H7 (cell line): Measurements from ENCODE around the gene UROS. TPM values are rescaled to one million over a fixed set of nuclear protein-coding genes. Genes with fewer than 3 reads are reported as not detected.
A peak's percentile ranks its signal among the peaks of the same experiment; 100 is the strongest.

ENCODE experiments used
- DNase-seq: peaks from one replicate; pipeline ENCODE4 v3.0.0; 2012
- H3K27me3 ChIP-seq: 2 replicates; pipeline ENCODE4 v1.6.0; 2011; ENCODE audit warnings: mild to moderate bottlenecking, low read length; ENCODE audit not compliant: control insufficient read depth, insufficient read depth
- H3K36me3 ChIP-seq: replicated peaks from 2 replicates; pipeline ENCODE4 v1.5.1; 2011; ENCODE audit warnings: low read length; ENCODE audit not compliant: control insufficient read depth, insufficient read depth
- H3K4me3 ChIP-seq: 2 replicates; pipeline ENCODE4 v1.5.1; 2011; ENCODE audit warnings: low read depth, mild to moderate bottlenecking, control low read depth, low read length, moderate library complexity; ENCODE audit not compliant: insufficient read depth
- total RNA-seq: library from RNA; depleted of rRNA; stranded (reverse); fragments of >200 nt; shearing (Covaris generic); gene quantifications from 2 replicates; pipeline ENCODE4 v1.2.3, GENCODE V29; 2014

The UROS gene
- total RNA-seq, 1 experiment from 2014 or later, result 45.3 TPM

- H3K4me3 ChIP-seq, result no peak overlapping the region
- DNase-seq, result peak; percentile 69
- H3K36me3 ChIP-seq, result peaks cover 7% of the 10 kb centered on the region
- H3K27me3 ChIP-seq, result no peaks in the 10 kb centered on the region
Measured at GRCh38 chr10:125788156-125789034, 34.7 kb downstream of the UROS start.

DNA sequence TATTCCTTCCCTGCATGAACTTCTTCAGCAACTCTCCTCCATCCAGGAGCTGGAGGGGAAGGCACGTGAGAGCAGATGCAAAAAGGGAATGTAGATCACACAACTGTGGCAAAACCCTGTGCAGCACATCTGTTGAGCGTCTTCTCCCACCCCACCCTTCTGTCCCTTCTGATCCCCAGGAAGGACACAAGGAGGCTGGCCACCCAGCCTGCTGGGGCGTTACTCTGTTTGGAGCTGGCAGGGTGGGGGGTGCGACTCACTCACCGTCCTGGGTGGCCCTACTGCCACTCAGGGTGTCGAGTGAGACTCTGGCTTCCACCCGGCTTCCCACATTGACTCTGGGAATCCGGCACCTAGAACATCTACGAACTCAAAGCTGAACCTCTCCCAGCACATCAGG lies 37.3 kb downstream of the UROS start:
- DNase-seq, result no peak
- H3K4me3 ChIP-seq, result no peak overlapping the region
- H3K36me3 ChIP-seq, result no peaks in the 10 kb centered on the region; the same call in 1 of the 2 replicates
- H3K27me3 ChIP-seq, result no peaks in the 10 kb centered on the region

DNA sequence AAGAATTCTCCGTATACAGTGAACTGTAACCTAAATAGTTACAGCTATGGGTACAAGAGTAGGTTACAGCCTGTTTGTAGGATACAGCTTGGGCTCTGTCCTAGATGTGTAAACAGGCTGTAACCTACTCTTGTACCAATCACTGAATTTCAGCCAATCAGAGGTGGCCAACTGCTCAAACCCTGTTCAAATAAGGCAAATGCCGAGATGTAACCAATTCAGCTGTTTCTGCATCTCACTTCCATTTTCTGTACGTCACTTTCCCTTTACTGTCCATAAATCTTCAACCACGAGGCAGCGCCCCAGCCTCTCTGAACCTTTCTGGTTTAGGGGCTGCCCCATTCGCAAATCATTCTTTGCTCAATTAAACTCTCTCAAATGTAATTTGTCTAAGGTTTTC lies 39.1 kb downstream of the UROS start:
- Histone ChIP-seq H3K36me3 (no peaks in the 10 kb centered on the region; the same call in 1 of the 2 replicates), H3K4me3 (no peak overlapping the region), H3K27me3 (no peaks in the 10 kb centered on the region)
- no peak for DNase-seq

- Histone ChIP-seq H3K27me3 (no peaks in the 10 kb centered on the region), H3K4me3 (no peak overlapping the region), H3K36me3 (no peaks in the 10 kb centered on the region; the same call in 1 of the 2 replicates)
- DNase-seq, result no peak
Measured at GRCh38 chr10:125783408-125783807, 39.6 kb downstream of the UROS start.

- H3K4me3 ChIP-seq, result no peak overlapping the region
- no peaks in the 10 kb centered on the region for H3K27me3 ChIP-seq
- H3K36me3 ChIP-seq, result no peaks in the 10 kb centered on the region
- no peak for DNase-seq
Measured at GRCh38 chr10:125782616-125783015, 40.4 kb downstream of the UROS start.

GRCh38 chr10:125782054-125782453 lies 41.0 kb downstream of the UROS start:
- Histone ChIP-seq H3K27me3 (no peaks in the 10 kb centered on the region), H3K4me3 (no peak overlapping the region), H3K36me3 (no peaks in the 10 kb centered on the region)
- no peak for DNase-seq

DNA sequence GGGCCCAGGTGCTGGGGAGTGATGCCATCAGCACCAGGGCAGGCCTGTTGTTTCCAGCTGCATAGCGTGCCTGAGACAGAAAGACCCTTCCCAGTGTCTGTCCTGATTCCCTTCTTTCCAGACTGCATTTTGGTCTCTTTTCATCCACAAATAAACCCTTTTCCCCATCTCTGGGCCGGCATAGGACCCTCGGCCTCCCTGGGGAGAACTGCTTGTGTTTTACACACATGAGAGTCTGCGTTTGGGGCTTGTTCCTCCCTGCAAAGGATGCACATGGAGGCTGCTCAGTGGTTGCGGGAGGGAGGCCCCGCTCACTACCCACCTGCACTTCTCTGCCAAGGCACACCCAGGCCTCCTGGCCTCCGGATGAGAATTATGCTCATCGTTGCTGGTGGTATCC lies 41.7 kb downstream of the UROS start:
- no peak for DNase-seq
- H3K4me3 ChIP-seq, result no peak overlapping the region
- no peaks in the 10 kb centered on the region for H3K27me3 ChIP-seq
- H3K36me3 ChIP-seq, result no peaks in the 10 kb centered on the region

DNA sequence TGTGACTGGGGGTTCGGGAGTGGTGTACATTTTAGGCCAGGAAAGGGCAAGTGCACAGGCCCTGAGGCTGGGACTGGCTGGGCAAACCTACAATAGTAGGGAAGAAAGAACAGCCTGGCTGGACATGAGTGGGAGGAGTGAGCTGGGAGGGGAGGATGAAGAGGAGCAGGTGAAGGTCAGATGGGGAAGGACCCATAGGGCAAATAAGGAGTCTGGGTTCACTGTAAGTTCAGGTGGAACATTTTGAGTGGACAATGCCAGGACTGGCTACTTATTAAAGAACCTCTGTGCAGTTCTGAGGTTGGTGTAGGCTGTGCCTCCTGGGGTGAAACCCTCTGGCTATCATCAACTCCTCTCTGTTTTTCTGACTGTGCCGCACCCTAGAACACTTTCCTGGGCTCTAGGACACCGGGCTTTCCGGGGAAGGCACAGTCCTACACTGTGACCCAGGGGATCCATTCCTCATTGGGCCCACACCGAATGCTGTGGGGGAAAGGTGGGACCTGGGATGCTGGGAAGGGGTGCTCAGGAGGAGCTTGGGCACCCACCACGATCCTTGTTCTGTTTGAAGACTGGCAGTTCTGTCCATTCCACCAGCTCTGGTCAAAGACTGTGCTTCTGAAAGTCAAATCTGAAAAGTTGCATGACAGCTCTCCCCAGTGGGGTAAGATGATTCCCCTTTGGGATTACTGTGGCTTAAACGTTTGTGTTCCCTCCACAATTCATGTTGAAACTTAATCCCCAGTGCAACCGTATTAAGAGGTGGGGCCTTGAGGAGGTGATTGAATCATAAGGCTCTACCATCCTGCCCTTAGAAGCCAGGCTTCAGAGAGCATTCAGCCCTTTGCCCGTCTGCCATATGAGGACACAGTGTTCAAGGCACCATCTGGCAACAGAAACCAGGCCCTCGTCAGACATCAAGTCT lies 43.4 kb downstream of the UROS start:
- no peak for DNase-seq
- Histone ChIP-seq H3K36me3 (no peaks in the 10 kb centered on the region), H3K27me3 (no peaks in the 10 kb centered on the region), H3K4me3 (no peak overlapping the region)

DNA sequence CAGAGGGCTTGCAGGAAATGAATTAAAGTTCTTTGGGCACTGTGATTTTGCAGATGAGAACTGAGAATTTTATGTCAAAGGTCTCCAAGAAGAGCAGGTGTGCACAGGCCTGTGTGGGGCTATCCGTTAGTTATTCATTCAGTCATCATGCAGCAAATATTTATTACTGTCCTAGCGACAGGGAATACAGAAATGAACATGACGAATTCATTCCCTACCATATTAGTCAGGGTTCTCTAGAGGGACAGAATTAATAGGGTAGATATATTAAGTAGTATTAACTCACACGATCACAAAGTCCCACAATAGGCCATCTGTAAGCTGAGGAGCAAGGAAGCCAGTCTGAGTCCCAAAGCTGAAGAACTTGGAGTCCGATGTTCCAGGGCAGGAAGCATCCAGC lies 44.5 kb downstream of the UROS start:
- Histone ChIP-seq H3K4me3 (no peak overlapping the region), H3K27me3 (no peaks in the 10 kb centered on the region), H3K36me3 (no peaks in the 10 kb centered on the region)
- no peak for DNase-seq

DNA sequence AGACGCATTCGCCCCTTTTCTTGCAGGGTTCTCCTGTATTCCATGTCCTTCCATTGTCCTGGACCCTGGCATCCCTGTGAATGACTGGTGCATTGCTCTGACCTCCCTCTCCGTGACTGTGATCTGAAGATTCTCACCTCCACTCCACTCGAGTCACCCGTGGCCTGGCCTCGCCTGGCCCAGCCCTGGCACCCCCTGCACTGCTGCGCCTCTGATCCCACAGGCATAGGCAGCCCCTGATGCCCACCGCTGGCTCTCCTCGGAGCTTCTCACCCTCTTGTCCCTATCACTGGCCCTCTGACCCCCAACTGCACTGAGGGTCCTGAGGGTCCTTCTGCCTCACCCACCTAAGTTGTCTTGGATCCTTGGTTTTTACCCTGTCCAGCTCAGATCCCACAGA lies 45.3 kb downstream of the UROS start:
- no peak overlapping the region for H3K4me3 ChIP-seq

GRCh38 chr10:125775491-125776106 lies 47.5 kb downstream of the UROS start, which contains the start of gene MMP21:
MMP21 (minus strand) TSS chr10:125775821; CDS start chr10:125775821, 0 bp downstream.
- no peaks in the 10 kb centered on the region for H3K36me3 ChIP-seq
- DNase-seq, result no peak
- H3K4me3 ChIP-seq, result no peak within 1 kb of the TSS
- no peaks in the 10 kb centered on the region for H3K27me3 ChIP-seq

More for the DNA sequence above, 45.3 kb downstream of the UROS start:
- no peaks in the 10 kb centered on the region for H3K36me3 ChIP-seq
- no peak for DNase-seq
- no peaks in the 10 kb centered on the region for H3K27me3 ChIP-seq

DNA sequence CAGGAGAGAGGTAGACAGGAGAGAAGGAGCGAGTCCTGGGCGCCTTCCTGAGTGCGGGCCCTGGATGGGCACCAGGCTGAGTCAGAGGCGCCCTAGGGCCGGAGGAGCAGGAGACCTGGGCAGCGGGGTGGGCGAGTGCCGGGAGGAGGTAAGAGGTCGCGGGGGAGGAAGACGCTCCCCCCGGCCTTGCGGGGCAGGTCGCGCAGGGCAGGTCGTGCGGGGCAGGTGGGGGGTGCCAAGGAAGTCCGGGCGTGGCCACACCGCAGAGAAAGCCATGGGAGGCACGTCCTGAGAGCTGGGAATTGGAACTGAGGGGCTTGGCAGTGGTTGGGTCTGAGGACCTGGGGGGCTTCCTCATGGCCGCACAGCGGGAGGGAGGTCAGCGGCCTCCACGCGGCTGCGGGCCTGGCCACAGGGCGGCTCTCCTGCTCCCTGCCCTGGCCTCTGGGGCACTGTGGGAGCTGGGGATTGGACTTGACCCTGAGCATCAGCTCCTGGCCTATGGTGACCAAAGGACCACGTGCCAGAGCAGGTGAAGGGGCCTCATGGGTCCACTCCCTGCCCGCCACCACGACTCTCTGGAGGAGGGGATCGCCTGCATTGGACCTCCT lies 48.4 kb downstream of the UROS start:
- no peaks in the 10 kb centered on the region for H3K27me3 ChIP-seq
- H3K36me3 ChIP-seq, result no peaks in the 10 kb centered on the region
- no peak overlapping the region for H3K4me3 ChIP-seq
- peak; percentile 60 for DNase-seq

DNA sequence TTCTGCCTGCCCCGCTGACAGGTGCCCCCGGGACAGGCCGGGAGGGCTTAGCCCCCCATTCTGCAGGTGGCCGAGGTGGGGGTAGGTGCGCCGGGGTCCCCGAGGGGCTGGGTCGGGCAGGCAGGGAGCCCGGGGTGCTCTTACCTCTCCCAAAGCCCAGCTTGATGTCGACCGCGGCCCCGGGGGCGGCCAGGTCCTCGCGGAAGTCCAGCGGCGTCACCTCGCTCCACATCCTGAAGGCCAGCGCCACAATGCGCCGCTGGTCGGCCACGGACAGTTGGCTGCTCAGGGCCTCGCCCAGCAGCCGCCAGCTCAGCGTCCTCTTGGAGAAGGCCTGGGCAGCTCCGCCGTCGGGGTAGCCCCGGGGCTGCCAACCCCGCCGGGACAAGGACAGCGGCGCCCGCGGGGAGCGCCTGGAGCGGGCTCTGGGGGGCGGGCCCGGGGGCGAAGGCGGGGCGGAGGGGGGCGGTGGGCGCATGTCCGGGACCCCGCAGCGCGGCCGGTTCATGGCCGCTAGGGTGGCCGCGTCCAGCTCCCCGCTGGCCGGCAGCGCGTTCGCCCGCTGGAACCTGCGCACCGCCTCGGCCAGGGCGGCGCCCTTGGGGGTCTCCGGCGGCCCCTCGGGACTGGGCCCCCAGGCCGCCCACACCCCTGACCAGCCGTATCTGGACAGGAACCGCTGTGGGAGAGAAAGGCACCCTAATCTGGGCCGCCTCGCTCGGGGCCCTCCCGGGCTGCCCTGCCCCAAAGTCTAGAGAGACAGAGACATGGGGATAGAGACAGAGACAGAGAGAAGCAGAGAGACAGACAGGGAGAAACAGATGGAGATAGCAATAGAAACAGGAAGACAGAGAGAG lies 49.1 kb downstream of the UROS start:
- DNase-seq, result no peak
- H3K4me3 ChIP-seq, result no peak overlapping the region
- no peaks in the 10 kb centered on the region for H3K36me3 ChIP-seq
- H3K27me3 ChIP-seq, result no peaks in the 10 kb centered on the region
